GM18505 (cell line): ENCODE measurements around the gene ABCF2.
A peak's percentile ranks its signal among the peaks of the same experiment; 100 is the strongest.

Experiments used
- ATAC-seq: cut with Tn5 transposase; IDR thresholded peaks from one replicate; pipeline ENCODE4 v1.9.1; 2021; ENCODE audit not compliant: unreplicated experiment
- POLR2A ChIP-seq: IDR thresholded peaks from 4 replicates; pipeline ENCODE4 v1.6.1; 2011; ENCODE audit warnings: borderline replicate concordance; ENCODE audit not compliant: insufficient read depth, insufficient read length; ENCODE audit errors: extremely low read depth

The ABCF2 gene

GRCh38 chr7:151232917-151233701, 6.1 kb upstream of the ABCF2 start:
- ATAC-seq, result peak; percentile 31
- TF ChIP-seq POLR2A, result peak; percentile 26

- TF ChIP-seq POLR2A, result peak; percentile 94
- peak; percentile 95 for ATAC-seq
These were observed 5.3 kb upstream of the ABCF2 start, which contains the start of gene CHPF2 for GRCh38 chr7:151232091-151232916. Gene CHPF2, plus strand, starts transcription at chr7:151232483. Its CDS starts 1,529 bp downstream, at chr7:151234012.

DNA sequence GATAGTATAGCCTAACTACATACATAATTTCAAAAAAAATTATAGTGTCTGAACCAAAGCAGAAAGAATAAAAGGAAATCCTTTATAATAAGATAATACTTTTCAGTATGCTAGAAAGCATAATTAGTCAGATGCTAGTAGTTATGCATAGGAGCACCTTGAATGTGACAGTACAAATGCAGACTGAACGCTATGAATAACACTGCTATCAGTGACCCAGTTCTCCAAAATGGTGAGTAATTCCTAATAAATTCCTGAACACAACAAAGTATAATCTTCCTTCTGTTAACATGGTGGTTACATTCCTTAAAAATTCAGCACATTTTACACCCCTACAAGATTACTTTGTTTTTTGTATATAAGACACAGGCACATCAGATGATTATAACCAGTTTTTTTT, 4.1 kb upstream of the ABCF2 start:
- no peak for ATAC-seq
- TF ChIP-seq POLR2A, result no peak

DNA sequence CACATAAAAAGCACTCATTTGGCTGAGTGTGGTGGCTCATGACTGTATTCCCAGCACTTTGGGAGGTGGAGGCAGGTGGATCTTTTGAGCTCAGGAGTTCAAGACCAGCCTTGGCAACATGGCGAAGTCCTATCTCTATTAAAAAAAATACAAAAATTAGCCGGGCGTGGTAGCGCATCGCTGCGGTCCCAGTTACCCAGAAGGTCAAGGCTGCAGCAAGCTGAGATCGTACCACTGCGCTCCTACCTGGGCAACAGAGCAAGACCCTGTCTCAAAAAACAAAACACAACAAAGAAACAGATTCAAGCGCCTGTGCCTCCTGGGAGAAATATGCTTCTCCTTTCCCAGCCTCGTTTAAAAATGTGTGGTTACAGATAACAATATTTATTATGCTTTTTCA, 2.2 kb upstream of the ABCF2 start:
- ATAC-seq, result no peak

DNA sequence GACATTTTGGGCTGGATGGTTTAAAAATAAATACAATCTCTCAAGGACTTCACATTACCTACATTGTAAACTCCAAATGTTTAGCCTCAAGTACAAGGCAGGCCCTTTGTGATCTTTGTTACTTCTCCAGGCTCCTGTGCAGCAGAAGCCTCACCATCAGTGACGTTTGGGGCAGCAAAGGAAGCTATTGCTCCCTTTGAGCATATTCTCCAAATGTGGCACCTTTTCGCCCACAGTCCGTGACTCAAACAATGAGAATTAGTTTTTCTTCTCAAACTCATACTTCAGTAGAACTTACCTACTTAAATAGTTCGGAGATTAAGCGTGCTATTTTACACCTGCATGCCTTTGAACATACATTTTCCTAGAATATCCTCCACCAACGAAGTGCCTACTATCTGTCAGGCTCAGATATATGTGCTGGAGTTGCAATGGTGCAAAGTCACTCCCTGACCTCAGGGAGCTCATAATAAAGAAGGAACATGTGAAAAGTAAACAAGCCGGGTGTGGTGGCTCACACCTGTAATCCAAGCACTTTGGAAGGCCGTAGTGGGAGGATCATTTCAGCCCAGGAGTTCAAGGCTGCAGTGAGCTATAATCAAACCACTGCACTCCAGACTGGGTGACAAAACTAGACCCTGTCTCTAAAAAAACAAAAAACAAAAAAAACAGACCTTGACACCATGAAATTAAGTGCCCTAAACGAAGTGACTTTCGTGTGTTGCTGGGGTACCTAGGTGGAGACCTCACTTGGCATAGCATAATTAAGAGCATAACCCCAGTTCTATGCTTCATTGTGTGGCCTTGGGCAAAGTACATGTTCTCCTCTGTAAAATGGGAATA, 1.2 kb upstream of the ABCF2 start:
- no peak for TF ChIP-seq POLR2A
- ATAC-seq, result no peak

More for the DNA sequence above, 2.2 kb upstream of the ABCF2 start:
- no peak for TF ChIP-seq POLR2A

- ATAC-seq, result no peak
- TF ChIP-seq POLR2A, result no peak
These were observed 488 bp downstream of the ABCF2 start for GRCh38 chr7:151226560-151226874.

GRCh38 chr7:151225948-151226510, 976 bp downstream of the ABCF2 start:
- no peak for TF ChIP-seq POLR2A
- ATAC-seq, result no peak

DNA sequence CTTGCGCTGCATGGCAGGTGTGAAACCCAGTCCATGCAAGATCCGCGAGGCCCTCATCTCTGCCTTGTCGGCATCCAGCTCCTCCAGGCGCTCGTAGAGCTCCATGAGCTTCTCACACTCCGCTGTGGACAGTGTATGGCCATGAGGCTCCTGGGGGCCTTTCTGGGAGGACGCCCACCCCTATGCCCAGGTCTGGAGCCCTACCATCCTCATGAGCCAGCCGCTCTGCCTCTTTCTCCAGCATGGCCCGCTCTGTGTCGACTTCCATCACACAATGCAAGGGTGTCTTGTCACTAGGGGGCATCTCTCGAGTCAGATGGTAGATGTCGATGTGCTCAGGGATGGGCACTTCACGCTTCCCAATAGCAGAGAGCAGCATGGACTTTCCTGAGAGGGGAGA, 3.3 kb downstream of the ABCF2 start:
- ATAC-seq, result no peak
- no peak for TF ChIP-seq POLR2A

GRCh38 chr7:151218170-151218569, 8.8 kb downstream of the ABCF2 start:
- no peak for TF ChIP-seq POLR2A
- no peak for ATAC-seq

- TF ChIP-seq POLR2A, result no peak
These were observed 11.6 kb downstream of the ABCF2 start for GRCh38 chr7:151215396-151215795.

DNA sequence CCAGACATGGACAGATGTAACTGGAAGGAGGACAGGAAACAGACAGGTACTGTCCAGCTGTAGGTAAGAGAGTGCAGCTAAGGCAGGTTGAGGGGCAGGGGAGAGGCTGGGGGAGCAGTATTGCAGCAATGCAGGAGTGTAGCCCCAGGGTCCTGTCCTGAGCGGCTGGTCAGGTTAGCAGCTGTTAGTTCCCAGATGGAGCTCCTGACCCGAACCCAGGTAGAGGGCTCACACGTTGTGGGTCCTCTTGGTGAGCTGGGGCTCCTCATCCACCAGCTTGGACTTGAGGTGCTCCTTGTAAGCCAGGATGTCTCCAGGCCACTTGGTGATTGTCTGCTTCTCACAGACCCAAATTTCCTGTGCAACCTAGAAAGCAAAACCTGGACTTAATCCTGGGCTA, 13.2 kb downstream of the ABCF2 start:
- TF ChIP-seq POLR2A, result no peak
- ATAC-seq, result no peak

More at GRCh38 chr7:151215396-151215795, 11.6 kb downstream of the ABCF2 start:
- ATAC-seq, result no peak

GRCh38 chr7:151212626-151213025, 14.4 kb downstream of the ABCF2 start:
- no peak for ATAC-seq
- no peak for TF ChIP-seq POLR2A

DNA sequence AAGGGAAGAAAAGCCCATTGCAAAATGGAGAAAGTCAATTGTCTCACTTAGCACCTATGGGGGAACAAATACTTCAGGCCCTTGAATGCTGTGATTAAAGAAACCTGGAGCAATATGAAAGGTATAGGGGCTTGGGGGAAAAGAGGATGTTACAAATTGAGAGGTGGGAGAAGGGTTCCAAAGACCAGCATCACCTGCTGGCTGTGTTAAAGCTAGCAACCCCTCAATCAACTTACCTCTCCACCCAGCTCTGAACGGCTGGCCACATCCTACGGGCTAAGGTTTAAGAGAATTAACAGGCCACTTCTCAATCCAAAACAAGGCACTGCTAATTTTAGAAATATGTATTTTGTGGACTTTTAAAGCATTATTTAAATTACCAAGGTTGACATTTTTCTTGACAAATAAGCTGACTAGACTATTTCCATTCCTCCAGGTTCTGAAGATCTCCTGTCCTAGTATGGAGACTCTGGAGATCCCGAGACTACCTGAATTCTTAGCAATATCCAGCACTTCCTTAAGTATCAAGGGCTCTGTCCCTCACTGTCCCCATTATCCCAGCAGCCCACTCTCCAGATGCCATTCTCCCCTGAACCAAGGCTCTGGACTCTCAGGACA, 15.7 kb downstream of the ABCF2 start:
- TF ChIP-seq POLR2A, result no peak
- no peak for ATAC-seq

GRCh38 chr7:151210087-151210854, 16.7 kb downstream of the ABCF2 start, which contains the start of gene H2BK1:
Gene H2BK1, minus strand, starts transcription at chr7:151210488. Its CDS starts 170 bp downstream, at chr7:151210318.
- ATAC-seq, result no peak
- no peak for TF ChIP-seq POLR2A
